T47D (cell line): ENCODE data around the gene ETV3.

Source experiments
- DNase-seq, 2 experiments: peaks; one replicate each; pipeline versions ENCODE4 v3.0.0 to v3.0.0-alpha.2; 2011 to 2012; ENCODE audit warnings: low read depth in 1 of 2, low spot score in 1 of 2
- JUND ChIP-seq: IDR thresholded peaks from 2 replicates; pipeline ENCODE4 v1.6.1; 2012; ENCODE audit warnings: low read depth
- in situ Hi-C: cut with HindIII; loops from 2 replicates; pipeline ENCODE4 v1.10.0; 2016; ENCODE audit warnings: low sequenced_read_pairs, low pct_unique_long_range_greater_than_20kb

ETV3 gene

DNA sequence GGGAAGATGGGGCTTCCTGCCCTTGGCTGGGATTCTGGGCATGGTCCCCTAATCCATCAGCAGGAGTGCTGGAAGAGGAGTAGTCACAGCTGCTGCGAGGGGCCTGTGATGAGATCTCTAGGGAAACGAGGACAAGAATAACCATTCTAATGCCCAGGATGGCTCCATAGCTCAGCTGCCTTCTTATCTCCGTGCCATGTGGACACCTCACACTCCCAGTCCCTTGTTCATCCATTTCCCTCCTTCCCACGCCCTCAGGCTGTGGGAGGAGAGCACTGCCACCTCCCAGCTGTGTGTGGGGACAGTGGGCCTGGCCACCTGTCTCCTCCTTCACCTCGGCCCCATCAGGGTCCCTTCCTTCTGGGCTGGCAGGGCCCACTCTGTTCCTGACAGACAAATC lies 16.1 kb upstream of the ETV3 start:
- no peak for DNase-seq
- in situ Hi-C loops = no loop called here
- TF ChIP-seq JUND = no peak

- TF ChIP-seq JUND = no peak
- in situ Hi-C loops = no loop called here
- DNase-seq = no peak
Observed at GRCh38 chr1:157153746-157154145, 15.6 kb upstream of the ETV3 start.

GRCh38 chr1:157152510-157152909 lies 14.3 kb upstream of the ETV3 start:
- in situ Hi-C loops = no loop called here
- no peak for DNase-seq
- no peak for TF ChIP-seq JUND

- in situ Hi-C loops = no loop called here
- no peak for TF ChIP-seq JUND
- no peak for DNase-seq
Observed at GRCh38 chr1:157151506-157151905, 13.3 kb upstream of the ETV3 start.

- in situ Hi-C loops = no loop called here
- no peak for TF ChIP-seq JUND
- no peak for DNase-seq
Observed at GRCh38 chr1:157151073-157151472, 12.9 kb upstream of the ETV3 start.

DNA sequence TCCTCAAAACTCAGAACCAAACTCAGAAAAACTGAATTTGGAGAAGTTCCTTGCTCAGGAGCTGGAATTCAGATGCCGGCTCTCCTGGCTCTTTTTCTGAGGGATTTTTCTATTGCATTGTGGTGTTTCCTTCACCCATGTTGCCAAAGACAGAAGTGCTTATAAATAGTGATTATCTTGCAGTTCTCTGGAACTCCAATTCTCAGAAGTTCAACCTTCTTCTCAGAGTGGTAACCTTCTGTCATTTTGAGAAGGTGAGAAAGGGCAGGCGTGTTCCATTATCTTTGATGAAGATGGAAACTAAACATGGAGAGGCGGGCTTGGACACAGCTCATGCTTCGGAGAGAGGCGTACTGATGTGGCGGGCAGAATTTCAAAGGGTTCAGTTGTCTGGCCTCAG lies 12.4 kb upstream of the ETV3 start:
- DNase-seq = no peak
- no peak for TF ChIP-seq JUND
- in situ Hi-C loops = no loop called here

DNA sequence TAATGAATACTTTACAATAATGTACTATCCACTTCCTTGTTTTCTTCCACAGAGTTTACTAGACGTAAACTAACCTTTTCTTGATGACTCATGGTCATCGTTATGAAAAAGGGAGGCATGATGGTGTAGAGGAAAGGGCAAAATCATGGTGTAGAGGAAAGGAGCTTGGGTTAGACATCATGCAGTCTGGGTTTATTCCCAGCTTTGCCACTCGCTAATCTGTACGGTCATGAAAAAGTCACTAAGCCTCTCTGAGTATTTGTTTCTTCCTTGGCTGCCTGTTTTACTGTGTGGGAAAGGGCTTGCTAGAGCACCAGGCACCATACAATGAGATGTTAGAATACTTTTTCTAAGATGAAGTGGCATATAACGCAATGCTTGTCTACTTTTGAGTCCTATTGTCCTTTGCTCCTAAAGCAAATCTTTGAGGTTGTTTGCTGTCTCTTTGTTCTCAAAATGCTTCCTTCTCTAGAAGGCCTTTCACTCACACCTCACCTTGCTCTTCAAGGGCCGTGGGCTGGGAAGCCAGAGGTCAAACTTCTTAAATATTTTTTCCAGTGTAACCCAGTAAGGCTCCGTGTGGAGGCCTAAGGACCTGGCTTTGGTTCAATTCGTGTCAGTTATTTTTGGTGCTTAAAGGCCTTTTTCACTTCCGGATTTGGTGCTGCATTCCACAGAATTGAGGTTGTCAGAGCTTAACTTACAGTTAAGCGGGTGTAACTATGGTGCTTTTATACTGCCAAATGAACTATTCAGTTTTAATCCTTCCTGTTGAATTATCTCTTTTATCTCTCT lies 9.9 kb upstream of the ETV3 start:
- peak in 1 of 2 experiments; percentile 44 for DNase-seq
- TF ChIP-seq JUND = no peak
- in situ Hi-C loops = no loop called here

GRCh38 chr1:157147037-157147436 lies 8.8 kb upstream of the ETV3 start:
- DNase-seq = no peak
- in situ Hi-C loops = no loop called here
- TF ChIP-seq JUND = no peak

DNA sequence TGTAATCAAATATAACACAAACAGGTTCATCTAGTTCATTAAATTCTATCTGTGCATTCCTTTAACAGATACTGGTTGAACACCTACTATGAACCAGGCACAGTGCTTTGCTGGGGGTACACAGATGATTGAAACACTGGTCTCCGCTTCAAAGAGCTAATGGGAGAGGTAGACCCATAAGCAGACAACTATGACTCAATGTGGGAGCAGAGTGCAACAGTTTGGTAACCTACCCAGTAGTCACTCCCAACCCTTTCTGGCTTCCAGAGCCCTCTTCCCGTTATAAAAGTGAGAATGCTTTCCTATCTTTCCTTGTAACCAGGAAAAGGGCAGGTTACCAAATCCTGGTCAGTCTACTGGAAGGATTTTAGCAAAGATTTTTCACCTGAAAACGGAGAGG lies 8.0 kb upstream of the ETV3 start:
- no peak for TF ChIP-seq JUND
- in situ Hi-C loops = no loop called here
- DNase-seq = no peak

- DNase-seq = no peak
- TF ChIP-seq JUND = no peak
- in situ Hi-C loops = no loop called here
Observed at GRCh38 chr1:157145076-157145475, 6.9 kb upstream of the ETV3 start.

- in situ Hi-C loops = no loop called here
Observed at GRCh38 chr1:157144509-157144908, 6.3 kb upstream of the ETV3 start.

GRCh38 chr1:157142765-157143423 lies 4.7 kb upstream of the ETV3 start:
- DNase-seq = no peak
- no peak for TF ChIP-seq JUND
- in situ Hi-C loops = no loop called here

More at GRCh38 chr1:157144509-157144908, 6.3 kb upstream of the ETV3 start:
- no peak for TF ChIP-seq JUND
- DNase-seq = no peak

- DNase-seq = no peak
- TF ChIP-seq JUND = no peak
- in situ Hi-C loops = no loop called here
Observed at GRCh38 chr1:157142201-157142600, 4.0 kb upstream of the ETV3 start.
